HG03460 (cell line): Measurements from ENCODE around the gene CAD.
"Not testable (repeated sequence)": the region's sequence is repeated elsewhere in the genome, so short reads cannot be mapped to it uniquely, and the experiment has no call there.

ENCODE experiments used
- ATAC-seq: cut with Tn5 transposase; IDR thresholded peaks from one replicate; pipeline ENCODE4 v1.9.1; 2021; ENCODE audit not compliant: unreplicated experiment

CAD gene

GRCh38 chr2:27198068-27198467, 19.1 kb upstream of the CAD start:
- ATAC-seq, result not testable (repeated sequence)

- no peak for ATAC-seq
Observed at GRCh38 chr2:27198627-27199026, 18.5 kb upstream of the CAD start.

DNA sequence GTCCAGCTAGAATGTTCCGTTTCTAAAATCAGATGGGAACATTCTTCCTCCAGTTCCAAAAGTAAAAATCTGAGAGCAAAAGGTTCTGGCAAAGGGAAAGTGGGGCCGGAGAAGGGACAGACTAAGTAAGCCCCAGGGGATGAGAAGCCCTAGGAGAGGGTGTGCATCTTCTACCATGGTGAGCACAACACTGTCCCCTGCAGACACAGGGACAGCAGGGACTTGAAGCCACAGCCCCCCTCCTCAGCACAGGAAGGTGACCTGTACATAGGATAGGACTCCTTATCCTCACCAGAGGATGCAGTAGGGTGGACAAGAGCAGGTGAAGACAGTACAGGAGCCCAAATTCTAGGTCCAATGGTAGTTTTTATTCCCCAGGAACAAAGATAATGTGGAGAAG, 17.9 kb upstream of the CAD start:
- ATAC-seq, result no peak

DNA sequence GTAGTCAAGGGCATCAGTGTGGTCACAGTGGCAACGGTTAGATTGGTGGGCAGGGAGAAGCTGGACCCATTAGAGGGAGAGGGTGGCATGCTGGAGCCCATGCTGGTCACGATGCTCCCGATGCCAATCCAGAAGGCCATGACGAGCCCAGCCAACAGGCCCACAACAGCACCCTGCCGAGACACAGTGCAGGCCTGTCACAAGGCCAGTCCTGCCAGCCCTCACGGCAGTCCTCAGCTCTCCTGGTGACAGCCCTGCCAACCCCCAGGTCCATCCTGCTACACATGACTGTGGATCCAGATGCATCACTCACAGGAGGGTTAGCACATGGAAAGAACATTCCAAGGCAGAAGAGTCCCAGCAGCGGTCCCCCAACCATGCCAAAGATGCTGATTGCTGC, 15.5 kb upstream of the CAD start:
- no peak for ATAC-seq

DNA sequence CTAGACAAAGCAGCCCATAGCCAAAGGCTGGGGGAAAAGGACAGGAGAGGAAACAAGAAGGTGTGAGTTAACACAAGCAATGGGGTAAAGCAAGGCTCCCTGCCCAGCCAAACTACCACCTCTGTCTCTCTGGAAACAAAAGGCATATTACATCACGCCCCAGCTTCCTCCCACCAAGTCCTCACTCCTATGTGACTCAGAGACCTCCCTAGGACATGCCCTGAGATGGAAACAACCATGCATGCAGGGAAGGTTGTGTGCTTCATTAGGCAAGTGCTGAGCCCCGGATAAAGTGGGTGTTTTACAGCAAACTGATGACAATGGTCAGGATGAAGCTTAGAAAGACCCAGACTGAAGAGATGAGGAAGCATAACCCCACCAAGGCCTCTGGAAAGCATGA, 14.3 kb upstream of the CAD start:
- ATAC-seq, result no peak

GRCh38 chr2:27203741-27204140, 13.4 kb upstream of the CAD start:
- ATAC-seq, result no peak

DNA sequence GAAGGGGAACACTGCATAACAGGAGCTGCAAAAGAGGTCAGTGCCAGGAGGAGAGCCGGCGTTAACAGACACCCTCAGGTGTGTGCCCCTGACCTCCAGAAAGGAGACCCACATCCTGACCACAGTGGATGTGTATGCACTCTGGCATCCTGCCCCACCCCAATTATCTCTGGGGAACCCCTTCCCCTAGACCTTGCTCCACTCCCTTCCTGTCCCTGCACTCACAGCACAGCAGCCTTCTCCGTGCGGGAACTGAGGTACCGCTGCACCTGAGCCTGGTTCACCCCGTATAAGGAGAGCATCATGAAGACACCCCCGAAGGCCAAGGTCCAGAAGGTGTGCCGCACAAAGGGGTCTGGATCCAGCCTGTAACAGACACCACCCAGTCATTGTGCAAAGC, 12.6 kb upstream of the CAD start:
- ATAC-seq, result no peak

DNA sequence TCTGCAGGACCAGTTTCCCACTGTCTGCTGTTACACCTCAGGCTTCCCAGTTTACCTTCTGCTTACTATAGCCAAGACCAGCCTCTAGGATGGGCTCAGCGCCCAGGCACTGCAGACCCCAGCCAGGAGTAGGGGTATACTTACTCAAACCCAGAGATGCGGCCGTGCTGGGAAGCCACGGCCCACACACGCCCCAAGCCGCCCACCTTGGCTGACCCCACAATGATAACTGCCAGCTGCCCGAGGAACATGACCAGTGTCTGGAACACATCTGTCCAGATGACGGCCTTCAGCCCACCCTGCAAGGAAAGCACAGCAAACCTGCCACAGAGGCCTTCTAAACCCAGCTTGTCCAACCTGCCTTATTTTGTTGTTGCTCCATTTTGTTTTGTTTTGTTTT, 12.0 kb upstream of the CAD start:
- no peak for ATAC-seq

DNA sequence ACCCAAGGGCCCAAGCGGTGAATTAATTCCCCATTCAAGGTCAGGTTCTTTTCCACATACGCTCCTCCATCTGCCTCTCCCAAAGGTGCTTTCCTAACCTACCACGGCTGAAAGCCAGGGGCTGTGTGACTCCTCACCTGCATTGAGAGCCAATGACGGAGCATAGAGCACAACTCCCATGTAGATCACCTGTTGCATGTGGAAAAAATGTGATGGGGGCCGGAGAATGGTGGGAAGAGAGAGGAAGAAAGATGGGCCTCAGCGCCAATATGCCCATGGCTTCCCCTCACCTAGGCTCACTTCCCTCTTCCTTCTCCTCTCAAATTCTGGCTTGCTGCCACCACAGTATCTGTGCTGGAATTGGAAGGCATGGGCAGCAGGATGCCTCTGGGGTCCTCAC, 10.8 kb upstream of the CAD start:
- ATAC-seq, result no peak

- no peak for ATAC-seq
Observed at GRCh38 chr2:27208486-27209050, 8.6 kb upstream of the CAD start.

DNA sequence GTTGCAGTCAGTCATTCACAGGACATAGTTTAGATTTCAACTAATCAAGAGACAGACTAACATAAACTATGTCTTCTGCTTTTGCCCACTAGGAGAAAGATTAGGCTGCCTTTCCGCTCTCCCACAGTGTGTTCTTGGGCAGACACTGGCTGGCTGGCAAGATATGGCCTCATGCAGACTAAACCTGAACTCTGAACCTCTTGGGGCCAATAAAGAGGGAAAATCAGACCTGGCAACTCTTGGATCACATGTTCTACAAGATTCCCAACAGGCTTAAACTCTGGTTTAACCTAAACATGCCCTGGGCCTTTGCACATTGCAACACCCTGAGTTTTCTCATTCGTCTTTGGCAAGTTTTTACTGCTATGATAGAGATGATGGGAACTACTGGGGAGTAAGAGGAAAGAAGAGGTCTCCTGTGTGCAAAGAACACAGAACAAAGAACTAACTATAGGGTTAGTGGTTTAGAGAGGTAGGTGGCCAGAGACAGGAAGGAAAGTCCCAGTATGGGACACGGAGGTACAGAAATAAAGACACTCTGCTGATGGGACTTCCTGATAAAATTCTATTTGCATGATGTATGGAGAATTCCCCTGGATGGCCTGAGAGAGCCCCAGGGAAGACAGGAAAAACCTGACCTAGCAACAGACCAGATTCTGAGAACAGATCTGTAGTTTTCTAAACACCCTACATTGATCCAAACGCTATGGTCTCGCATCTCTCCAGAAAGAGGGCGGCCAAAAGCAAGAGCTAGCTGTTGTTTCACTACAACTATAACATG, 7.4 kb upstream of the CAD start:
- ATAC-seq, result no peak

DNA sequence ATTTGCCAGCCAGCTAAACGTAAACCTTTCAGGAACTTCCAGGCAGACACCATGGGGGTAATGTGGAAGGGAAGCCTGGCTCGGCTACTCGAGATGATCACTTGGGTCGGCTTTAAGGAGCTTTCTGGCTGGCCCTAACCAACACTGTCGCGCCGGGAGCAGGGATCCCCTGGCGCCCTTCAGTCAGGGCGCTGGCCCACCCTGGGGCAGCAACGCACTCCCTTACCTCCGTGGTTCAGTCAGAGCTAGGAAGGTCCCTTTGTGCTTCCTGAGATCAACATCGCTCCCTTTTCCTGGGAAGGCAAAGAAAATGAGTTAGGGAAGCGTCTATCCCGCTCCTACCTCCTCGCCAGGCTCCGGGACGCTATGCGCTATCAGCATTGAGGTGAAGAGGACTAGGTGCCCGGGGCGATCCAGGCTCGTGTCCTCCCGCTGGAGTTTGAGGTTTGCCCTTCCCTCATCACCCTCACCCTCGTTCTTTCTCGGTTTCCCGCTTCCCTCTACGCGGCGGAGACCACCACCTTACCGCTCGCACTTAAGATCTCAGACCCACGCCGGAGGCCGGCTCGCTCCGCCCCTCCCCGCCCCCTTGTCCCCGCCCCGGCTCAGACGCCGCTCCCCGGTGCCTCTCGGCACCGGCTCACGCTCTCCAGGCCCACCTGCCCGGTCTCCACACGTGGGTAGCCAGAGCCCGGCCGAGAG, 5.8 kb upstream of the CAD start:
- peak; percentile 16 for ATAC-seq

DNA sequence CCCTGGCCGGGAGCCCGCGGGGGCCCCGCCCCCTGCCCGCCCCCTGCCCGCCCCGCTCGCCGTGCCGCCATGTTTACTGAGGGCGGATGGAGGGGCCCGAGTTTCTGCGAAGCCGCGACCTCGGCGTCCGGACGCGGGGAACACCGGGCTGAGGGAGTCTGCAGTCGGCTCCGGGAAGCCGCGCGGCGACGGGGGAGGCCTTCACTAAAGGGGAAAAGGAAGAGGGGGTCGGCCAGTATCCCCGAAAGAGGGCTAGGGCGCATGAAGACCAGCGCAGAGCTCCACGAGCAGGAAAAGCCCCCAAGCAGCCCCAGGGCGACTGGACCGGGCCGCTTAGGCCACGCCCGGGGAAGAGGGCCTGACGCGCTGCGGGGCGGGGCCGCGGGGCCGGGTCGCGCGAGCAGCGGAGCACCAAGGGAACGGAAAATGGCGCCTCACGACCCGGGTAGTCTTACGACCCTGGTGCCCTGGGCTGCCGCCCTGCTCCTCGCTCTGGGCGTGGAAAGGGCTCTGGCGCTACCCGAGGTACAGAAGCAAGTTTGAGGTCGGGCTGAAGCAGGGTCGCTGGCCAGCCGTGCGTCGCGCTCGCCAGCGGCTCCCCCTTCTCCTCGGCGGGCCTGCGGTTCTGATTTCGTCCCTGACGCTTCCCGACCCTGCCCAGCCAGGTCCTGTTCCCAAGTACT, 5.1 kb upstream of the CAD start, which contains the start of the genes ATRAID and SLC5A6:
Gene ATRAID, plus strand, starts transcription at position 99 of the 683 bp plus-strand sequence. Its CDS starts 328 bp downstream, at position 427.
Gene SLC5A6, minus strand, starts transcription at position 326 of the 683 bp plus-strand sequence. CDS start 4,618 bp downstream, outside the sequence.
- peak; percentile 72 for ATAC-seq

DNA sequence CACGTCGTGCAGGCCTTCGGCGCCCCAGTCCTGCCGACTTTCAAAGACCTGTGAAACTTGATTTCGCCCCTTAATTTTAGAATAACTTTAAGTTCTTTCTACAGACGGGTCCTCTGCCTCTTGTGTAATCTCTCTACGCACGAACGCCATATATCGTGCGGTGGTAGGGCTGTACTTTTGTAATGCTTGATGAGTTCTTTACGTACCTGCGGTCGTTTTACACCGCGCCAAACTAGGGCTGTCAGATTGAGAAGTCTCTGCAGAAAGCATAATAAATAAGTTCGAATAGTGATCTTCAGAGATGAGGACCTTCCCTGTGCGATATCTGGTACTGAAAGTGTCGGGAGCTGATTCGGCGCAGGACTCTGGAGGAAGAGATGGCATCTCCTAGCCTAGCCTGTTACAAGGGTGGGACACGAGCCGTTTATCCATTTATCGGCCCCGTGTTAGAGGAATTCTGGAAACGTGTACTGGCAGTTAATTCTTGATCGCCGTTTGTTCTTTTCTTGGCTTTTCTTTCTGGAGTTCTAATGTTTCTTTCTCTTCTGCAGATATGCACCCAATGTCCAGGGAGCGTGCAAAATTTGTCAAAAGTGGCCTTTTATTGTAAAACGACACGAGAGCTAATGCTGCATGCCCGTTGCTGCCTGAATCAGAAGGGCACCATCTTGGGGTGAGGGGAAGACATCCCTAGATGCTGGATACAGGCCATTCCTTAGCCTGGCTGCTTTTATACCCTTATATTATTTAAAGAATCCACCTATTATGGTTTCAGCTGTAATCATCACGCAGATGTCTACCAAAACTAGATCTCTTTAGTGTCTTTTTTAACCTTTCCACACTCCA, 4.3 kb upstream of the CAD start:
- ATAC-seq, result peak; percentile 10

- no peak for ATAC-seq
Observed at GRCh38 chr2:27214941-27215340, 2.2 kb upstream of the CAD start.

DNA sequence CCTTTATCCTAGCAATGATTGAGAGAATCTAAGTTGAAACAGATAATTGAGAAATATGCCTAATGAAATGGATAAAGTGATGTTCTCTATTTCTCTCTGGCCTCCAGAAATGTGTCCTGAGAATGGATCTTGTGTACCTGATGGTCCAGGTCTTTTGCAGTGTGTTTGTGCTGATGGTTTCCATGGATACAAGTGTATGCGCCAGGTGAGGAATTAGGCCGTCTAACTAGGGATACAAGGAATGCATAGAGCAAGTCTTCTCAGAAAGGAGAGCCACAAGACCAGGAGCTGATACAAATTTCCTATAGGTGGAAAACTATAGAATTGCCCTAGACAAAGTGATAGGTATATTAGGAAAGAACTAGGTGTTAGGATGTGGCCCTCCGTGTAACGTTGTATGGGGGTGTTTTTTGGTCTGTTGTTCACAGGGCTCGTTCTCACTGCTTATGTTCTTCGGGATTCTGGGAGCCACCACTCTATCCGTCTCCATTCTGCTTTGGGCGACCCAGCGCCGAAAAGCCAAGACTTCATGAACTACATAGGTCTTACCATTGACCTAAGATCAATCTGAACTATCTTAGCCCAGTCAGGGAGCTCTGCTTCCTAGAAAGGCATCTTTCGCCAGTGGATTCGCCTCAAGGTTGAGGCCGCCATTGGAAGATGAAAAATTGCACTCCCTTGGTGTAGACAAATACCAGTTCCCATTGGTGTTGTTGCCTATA, 592 bp upstream of the CAD start:
- ATAC-seq, result no peak

GRCh38 chr2:27218614-27219013, 1.4 kb downstream of the CAD start:
- ATAC-seq, result no peak

- no peak for ATAC-seq
Observed at GRCh38 chr2:27219091-27219490, 1.9 kb downstream of the CAD start.

- ATAC-seq, result no peak
Observed at GRCh38 chr2:27220091-27220490, 2.9 kb downstream of the CAD start.

- no peak for ATAC-seq
Observed at GRCh38 chr2:27221166-27221565, 4.0 kb downstream of the CAD start.
